Activated effector memory CD4-positive, alpha-beta T cell treated with anti-CD3 and anti-CD28 coated beads, Interleukin-2, amount 50 U/mL, for 16 hours (primary cell): ENCODE data around the gene PRKCG.
"Not testable (repeated sequence)": the region's sequence is repeated elsewhere in the genome, so short reads cannot be mapped to it uniquely, and the experiment has no call there.

Experiments
- DNase-seq: peaks from one replicate; pipeline ENCODE4 v3.0.0-alpha.2; 2020

PRKCG gene

GRCh38 chr19:53945998-53946397, 64.0 kb downstream of the PRKCG start:
- DNase-seq: no peak

GRCh38 chr19:53947624-53948023, 65.6 kb downstream of the PRKCG start:
- DNase-seq: no peak

GRCh38 chr19:53948611-53949010, 66.6 kb downstream of the PRKCG start:
- DNase-seq: not testable (repeated sequence)

DNA sequence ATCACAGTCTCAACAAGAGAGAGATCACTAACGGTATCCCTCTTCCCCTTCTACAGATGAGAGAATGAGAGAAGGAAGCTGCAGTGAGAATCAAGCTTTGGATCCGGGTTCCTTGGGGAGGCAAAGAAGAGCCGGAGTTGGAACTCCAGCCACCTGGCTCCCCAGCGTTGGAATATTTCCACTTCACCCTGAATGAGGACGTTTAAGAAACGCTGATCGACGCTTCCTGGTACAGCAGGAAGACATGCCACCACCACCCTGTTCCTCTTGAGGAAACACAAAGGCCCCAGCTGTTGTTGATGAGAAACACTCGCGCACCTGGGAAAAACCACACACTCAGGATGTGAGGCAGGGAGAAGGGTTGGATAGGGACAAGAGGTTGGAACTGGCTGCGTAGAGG, 69.4 kb downstream of the PRKCG start:
- no peak for DNase-seq

GRCh38 chr19:53951947-53952346, 70.0 kb downstream of the PRKCG start:
- no peak for DNase-seq

- no peak for DNase-seq
These were observed 71.4 kb downstream of the PRKCG start for GRCh38 chr19:53953383-53953782.
